H9 (cell line): ENCODE results near the gene CRAT. TPM values are rescaled to one million over a fixed set of nuclear protein-coding genes. Genes with fewer than 3 reads are reported as not detected.
A peak's percentile ranks its signal among the peaks of the same experiment; 100 is the strongest.

Experiments
- DNase-seq: peaks from one replicate; pipeline ENCODE4 v3.0.0-alpha.2; 2017
- H2AFZ ChIP-seq: one replicate; pipeline ENCODE4 v1.6.1; 2013; ENCODE audit warnings: mild to moderate bottlenecking, low read length, control low read depth, moderate library complexity
- H2AK5ac ChIP-seq: 2 replicates; pipeline ENCODE4 v1.6.1; 2013; ENCODE audit warnings: low read length, control low read depth, mixed read lengths; ENCODE audit not compliant: insufficient read length
- H2BK120ac ChIP-seq: one replicate; pipeline ENCODE4 v1.6.1; 2013; ENCODE audit warnings: low read depth, mild to moderate bottlenecking, low read length, control low read depth, inconsistent platforms; ENCODE audit not compliant: poor library complexity, severe bottlenecking
- H2BK12ac ChIP-seq: 2 replicates; pipeline ENCODE4 v1.6.1; 2013; ENCODE audit warnings: low read length, control low read depth, mixed read lengths, low read depth; ENCODE audit not compliant: insufficient read length
- H2BK15ac ChIP-seq: 2 replicates; pipeline ENCODE4 v1.6.1; 2013; ENCODE audit warnings: low read depth, low read length, control low read depth
- H2BK20ac ChIP-seq: one replicate; pipeline ENCODE4 v1.6.1; 2013; ENCODE audit warnings: low read depth, mild to moderate bottlenecking, low read length, control low read depth, inconsistent platforms; ENCODE audit not compliant: poor library complexity, severe bottlenecking
- H2BK5ac ChIP-seq: 2 replicates; pipeline ENCODE4 v1.6.1; 2013; ENCODE audit warnings: low read length, control low read depth, mixed read lengths; ENCODE audit not compliant: insufficient read length
- H3K14ac ChIP-seq: 2 replicates; pipeline ENCODE4 v1.6.1; 2013; ENCODE audit warnings: low read length, control low read depth; ENCODE audit not compliant: insufficient read depth
- H3K18ac ChIP-seq: 2 replicates; pipeline ENCODE4 v1.6.1; 2013; ENCODE audit warnings: low read depth, mild to moderate bottlenecking, mixed read lengths, low read length, control low read depth; ENCODE audit not compliant: insufficient read length
- H3K23ac ChIP-seq: 2 replicates; pipeline ENCODE4 v1.6.1; 2013; ENCODE audit warnings: low read length, control low read depth, mixed read lengths, low read depth; ENCODE audit not compliant: insufficient read length
- H3K23me2 ChIP-seq: 2 replicates; pipeline ENCODE4 v1.6.1; 2013; ENCODE audit warnings: low read depth, mild to moderate bottlenecking, mixed read lengths, low read length, control low read depth; ENCODE audit not compliant: insufficient read length, poor library complexity, severe bottlenecking
- H3K27ac ChIP-seq: 2 replicates; pipeline ENCODE4 v1.5.1; 2013; ENCODE audit warnings: low read length, control low read depth, mixed read lengths, low read depth; ENCODE audit not compliant: insufficient read length
- H3K27me3 ChIP-seq: 2 replicates; pipeline ENCODE4 v1.6.1; 2013; ENCODE audit warnings: low read length, control low read depth, inconsistent platforms; ENCODE audit not compliant: insufficient read depth
- H3K4ac ChIP-seq: 2 replicates; pipeline ENCODE4 v1.6.1; 2013; ENCODE audit warnings: low read depth, mild to moderate bottlenecking, control low read depth, inconsistent platforms, low read length, moderate library complexity
- H3K4me1 ChIP-seq: 2 replicates; pipeline ENCODE4 v1.6.1; 2013; ENCODE audit warnings: low read length, control low read depth, inconsistent platforms; ENCODE audit not compliant: insufficient read depth
- H3K4me2 ChIP-seq: 2 replicates; pipeline ENCODE4 v1.6.1; 2013; ENCODE audit warnings: low read length, control low read depth, mixed read lengths; ENCODE audit not compliant: insufficient read length, insufficient read depth
- H3K56ac ChIP-seq: 2 replicates; pipeline ENCODE4 v1.6.1; 2013; ENCODE audit warnings: low read depth, mild to moderate bottlenecking, mixed read lengths, low read length, control low read depth; ENCODE audit not compliant: insufficient read length
- H3K79me1 ChIP-seq: 2 replicates; pipeline ENCODE4 v1.6.1; 2013; ENCODE audit warnings: low read depth, mild to moderate bottlenecking, moderate library complexity, low read length, control low read depth, inconsistent platforms; ENCODE audit not compliant: insufficient read depth, poor library complexity, severe bottlenecking
- H3K79me2 ChIP-seq: 2 replicates; pipeline ENCODE4 v1.6.1; 2013; ENCODE audit warnings: low read length, control low read depth, inconsistent platforms; ENCODE audit not compliant: insufficient read depth
- H3K9ac ChIP-seq: 2 replicates; pipeline ENCODE4 v1.6.1; 2013; ENCODE audit warnings: low read length, control low read depth, mixed read lengths; ENCODE audit not compliant: insufficient read length; ENCODE audit errors: extremely low read depth
- H3K9me3 ChIP-seq: one replicate; pipeline ENCODE4 v1.6.1; 2013; ENCODE audit warnings: low read depth, low read length, inconsistent platforms; ENCODE audit not compliant: control insufficient read depth
- H3T11ph ChIP-seq: one replicate; pipeline ENCODE4 v1.6.1; 2013; ENCODE audit warnings: mild to moderate bottlenecking, low read length, control low read depth, inconsistent platforms
- H4K20me1 ChIP-seq: one replicate; pipeline ENCODE4 v1.6.1; 2013; ENCODE audit not compliant: control insufficient read depth, insufficient read length, insufficient read depth
- H4K5ac ChIP-seq: 2 replicates; pipeline ENCODE4 v1.6.1; 2013; ENCODE audit warnings: low read depth, mild to moderate bottlenecking, mixed read lengths, low read length, control low read depth; ENCODE audit not compliant: insufficient read length
- H4K8ac ChIP-seq: replicated peaks from 2 replicates; pipeline ENCODE4 v1.6.1; 2013; ENCODE audit warnings: low read length, control low read depth, mixed read lengths, low read depth; ENCODE audit not compliant: insufficient read length
- H4K91ac ChIP-seq: 2 replicates; pipeline ENCODE4 v1.6.1; 2013; ENCODE audit warnings: low read depth, mild to moderate bottlenecking, moderate library complexity, mixed read lengths, low read length, control low read depth; ENCODE audit not compliant: insufficient read length
- H3K27ac Mint-ChIP-seq, 3 experiments: 2 replicates in 2 of 3; 3 replicates in 1 of 3; pipeline ENCODE4 v1.8.0; 2020 to 2021; ENCODE audit warnings: mixed read lengths in 3 of 3, mild to moderate bottlenecking in 1 of 3, moderate library complexity in 1 of 3
- H3K27me3 Mint-ChIP-seq: 2 replicates; pipeline ENCODE4 v1.8.0; 2021; ENCODE audit warnings: low read depth, mild to moderate bottlenecking, moderate library complexity, mixed read lengths
- H3K36me3 Mint-ChIP-seq, 3 experiments: 2 replicates in 2 of 3; 3 replicates in 1 of 3; pipeline ENCODE4 v1.8.0; 2020 to 2021; ENCODE audit warnings: low read depth in 3 of 3, mixed read lengths in 3 of 3; ENCODE audit not compliant: insufficient read depth in 1 of 3
- H3K4me1 Mint-ChIP-seq, 2 experiments: 2 replicates each; pipeline ENCODE4 v1.8.0; 2020; ENCODE audit warnings: mixed read lengths in 2 of 2
- H3K4me3 Mint-ChIP-seq, 2 experiments: 2 replicates in 1 of 2; 3 replicates in 1 of 2; pipeline ENCODE4 v1.8.0; 2020 to 2021; ENCODE audit warnings: mild to moderate bottlenecking in 2 of 2, mixed read lengths in 2 of 2, moderate library complexity in 1 of 2
- H3K9me3 Mint-ChIP-seq, 2 experiments: 2 replicates in 1 of 2; 3 replicates in 1 of 2; pipeline ENCODE4 v1.8.0; 2020; ENCODE audit warnings: mild to moderate bottlenecking in 2 of 2, mixed read lengths in 2 of 2, moderate library complexity in 1 of 2
- WGBS: extraction: QIAGEN DNeasy Blood & Tissue Kit; methylation state at CpG from one replicate; pipeline ENCODE4 v1.1.7; 2013; ENCODE audit warnings: missing lambda C conversion rate, low lambda C conversion rate, mixed read lengths; ENCODE audit not compliant: insufficient read length; ENCODE audit errors: extremely low coverage; 5-methylcytosine and 5-hydroxymethylcytosine counted together
- total RNA-seq: library from RNA; stranded (reverse); gene quantifications from 2 replicates; pipeline ENCODE4 v1.2.1, GENCODE V29; 2021
- TF ChIP-seq, protein P1 (sequence below): fragments of 200-600 bp; sonication (generic); conservative IDR thresholded peaks from 3 replicates; pipeline ENCODE4 v1.8.0; 2021; ENCODE audit warnings: antibody characterized with exemption, mild to moderate bottlenecking

CRAT gene
- total RNA-seq, 1 experiment from 2014 or later = 15.0 TPM

DNA sequence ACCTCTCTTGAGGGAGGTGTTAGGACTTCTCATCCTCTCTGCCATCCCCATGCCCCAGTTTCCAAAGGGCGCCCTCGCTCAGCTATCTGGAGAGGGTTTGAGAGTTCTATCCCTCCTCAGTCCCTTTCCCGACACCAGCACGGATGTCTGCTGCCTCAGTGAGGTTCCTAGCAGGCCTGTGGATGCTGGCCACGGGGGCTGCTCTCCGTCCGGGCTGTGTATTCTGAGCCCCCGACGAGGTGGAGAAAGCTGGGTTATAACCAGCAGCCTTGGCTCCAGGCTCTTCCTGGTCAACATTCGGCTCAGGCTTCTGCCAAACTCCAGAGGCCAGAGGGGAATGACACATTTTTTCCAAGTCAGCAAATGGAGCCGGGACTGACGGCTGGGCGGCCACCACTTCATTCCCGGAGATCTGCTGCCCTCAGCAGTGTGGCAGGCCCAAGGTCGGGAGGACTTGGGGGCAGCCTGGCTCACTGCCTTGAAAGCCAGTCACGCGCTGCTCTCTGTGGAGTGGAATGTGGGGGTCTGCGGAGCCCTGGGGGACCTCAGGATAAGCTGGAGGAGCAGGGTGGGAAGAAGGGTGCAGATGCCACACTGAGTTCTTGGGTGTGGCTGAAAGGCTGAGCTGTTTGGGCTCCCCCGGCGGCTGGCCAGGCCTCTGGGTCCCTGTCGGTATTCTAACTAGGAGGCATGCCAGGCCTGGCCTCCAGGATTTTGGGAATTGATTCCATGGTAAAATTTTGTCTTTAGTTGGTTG is 28.1 kb upstream of the CRAT start:
- Histone ChIP-seq H2BK5ac (no peak overlapping the region), H3K4me1 (peaks cover 6% of the 10 kb centered on the region; the same call in 1 of the 2 replicates), H3K23ac (no peak overlapping the region), H3K56ac (no peak overlapping the region), H3K79me2 (no peaks in the 10 kb centered on the region), H2BK12ac (no peak overlapping the region), H3K23me2 (peaks cover 5% of the 10 kb centered on the region), H2BK20ac (no peak overlapping the region), H3K18ac (no peak overlapping the region), H3K79me1 (no peaks in the 10 kb centered on the region), H3T11ph (no peak overlapping the region), H4K8ac (no peak overlapping the region), H4K20me1 (no peaks in the 10 kb centered on the region), H3K27me3 (no peaks in the 10 kb centered on the region), H2AK5ac (no peak overlapping the region), H4K5ac (no peak overlapping the region), H3K4me2 (no peak overlapping the region), H2AFZ (no peak overlapping the region), H2BK120ac (no peak overlapping the region), H3K27ac (no peak overlapping the region), H3K9me3 (no peaks in the 10 kb centered on the region), H3K14ac (no peak overlapping the region), H3K9ac (no peak overlapping the region), H4K91ac (no peak overlapping the region), H2BK15ac (no peak overlapping the region), H3K4ac (no peak overlapping the region)
- peak overlapping the region in 1 of 3 experiments; percentile 99; a peak in 2 of 7 replicates for H3K27ac Mint-ChIP-seq
- H3K9me3 Mint-ChIP-seq = no peaks in the 10 kb centered on the region; a peak in 1 of 5 replicates
- no peak overlapping the region; a peak in 1 of 5 replicates for H3K4me3 Mint-ChIP-seq
- TF ChIP-seq, protein P1, sequence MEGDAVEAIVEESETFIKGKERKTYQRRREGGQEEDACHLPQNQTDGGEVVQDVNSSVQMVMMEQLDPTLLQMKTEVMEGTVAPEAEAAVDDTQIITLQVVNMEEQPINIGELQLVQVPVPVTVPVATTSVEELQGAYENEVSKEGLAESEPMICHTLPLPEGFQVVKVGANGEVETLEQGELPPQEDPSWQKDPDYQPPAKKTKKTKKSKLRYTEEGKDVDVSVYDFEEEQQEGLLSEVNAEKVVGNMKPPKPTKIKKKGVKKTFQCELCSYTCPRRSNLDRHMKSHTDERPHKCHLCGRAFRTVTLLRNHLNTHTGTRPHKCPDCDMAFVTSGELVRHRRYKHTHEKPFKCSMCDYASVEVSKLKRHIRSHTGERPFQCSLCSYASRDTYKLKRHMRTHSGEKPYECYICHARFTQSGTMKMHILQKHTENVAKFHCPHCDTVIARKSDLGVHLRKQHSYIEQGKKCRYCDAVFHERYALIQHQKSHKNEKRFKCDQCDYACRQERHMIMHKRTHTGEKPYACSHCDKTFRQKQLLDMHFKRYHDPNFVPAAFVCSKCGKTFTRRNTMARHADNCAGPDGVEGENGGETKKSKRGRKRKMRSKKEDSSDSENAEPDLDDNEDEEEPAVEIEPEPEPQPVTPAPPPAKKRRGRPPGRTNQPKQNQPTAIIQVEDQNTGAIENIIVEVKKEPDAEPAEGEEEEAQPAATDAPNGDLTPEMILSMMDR = no peak
- H3K4me1 Mint-ChIP-seq = peaks cover 45 to 47% of the 10 kb centered on the region in 2 experiments
- DNase-seq = no peak
- no CpG with 5 or more reads among the region's 21 CpGs for WGBS
- peaks cover 1% of the 10 kb centered on the region; the same call in 1 of the 2 replicates for H3K27me3 Mint-ChIP-seq
- peaks cover 11 to 50% (median 45%) of the 10 kb centered on the region in 3 experiments; a peak in 6 of 7 replicates for H3K36me3 Mint-ChIP-seq
